ENCODE measurements around the gene RASL10A. TPM values are rescaled to one million over a fixed set of nuclear protein-coding genes. Genes with fewer than 3 reads are reported as not detected.

The RASL10A gene
- total RNA-seq, 2 donors from 2014 or later = 0.42 to 1.3 TPM

DNA sequence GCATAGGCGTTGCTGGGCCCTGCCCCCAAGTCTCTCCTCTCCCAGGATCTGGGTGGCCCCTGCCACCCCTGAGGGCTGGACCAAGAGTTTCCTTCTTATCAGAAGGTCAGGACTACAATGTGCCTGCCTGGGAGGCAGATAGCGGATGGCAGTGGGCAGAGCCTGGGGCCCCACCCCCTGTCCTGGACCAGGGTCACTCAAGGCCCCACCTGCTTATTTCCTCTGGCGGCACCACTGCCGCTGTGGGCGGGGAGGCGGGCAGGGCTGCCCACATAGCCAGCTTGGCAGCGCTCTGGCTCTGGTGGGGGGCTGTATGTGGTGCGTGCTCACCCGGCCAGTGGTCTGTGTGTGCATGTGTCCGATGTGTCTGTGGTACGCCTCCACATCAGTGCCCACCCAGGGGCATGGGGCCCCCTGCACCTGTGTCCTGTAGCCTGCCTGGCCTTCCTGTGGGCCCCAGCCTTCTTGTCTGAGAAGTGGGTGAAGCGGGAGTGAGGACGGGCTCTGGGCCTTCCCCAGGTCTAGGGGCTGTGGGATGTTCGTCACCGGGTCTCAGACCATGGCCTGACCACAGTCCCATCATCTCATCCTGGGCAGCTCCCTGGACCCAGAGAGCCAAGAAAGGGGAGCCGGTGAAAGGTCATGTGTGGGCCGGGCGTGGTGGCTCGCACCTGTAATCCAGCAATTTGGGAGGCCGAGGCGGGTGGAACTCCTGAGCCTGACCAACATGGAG, 6.0 kb downstream of the RASL10A start:
- Histone ChIP-seq H3K4me3 (no peak overlapping the region), H3K9ac (ENCODE audit: low read depth in 2 of 2, low read length in 2 of 2) (peak overlapping the region; percentile 35 to 62), H3K27me3 (peaks cover 5% of the 10 kb centered on the region), H3K4me1 (peaks cover 39% of the 10 kb centered on the region), H3K36me3 (no peaks in the 10 kb centered on the region), H3K27ac (peak overlapping the region; percentile 6), H3K9me3 (no peaks in the 10 kb centered on the region)
- intact Hi-C loops (cut with DNase I) = no loop called here
- peak; percentile 62 for DNase-seq
- TF ChIP-seq, protein P1, sequence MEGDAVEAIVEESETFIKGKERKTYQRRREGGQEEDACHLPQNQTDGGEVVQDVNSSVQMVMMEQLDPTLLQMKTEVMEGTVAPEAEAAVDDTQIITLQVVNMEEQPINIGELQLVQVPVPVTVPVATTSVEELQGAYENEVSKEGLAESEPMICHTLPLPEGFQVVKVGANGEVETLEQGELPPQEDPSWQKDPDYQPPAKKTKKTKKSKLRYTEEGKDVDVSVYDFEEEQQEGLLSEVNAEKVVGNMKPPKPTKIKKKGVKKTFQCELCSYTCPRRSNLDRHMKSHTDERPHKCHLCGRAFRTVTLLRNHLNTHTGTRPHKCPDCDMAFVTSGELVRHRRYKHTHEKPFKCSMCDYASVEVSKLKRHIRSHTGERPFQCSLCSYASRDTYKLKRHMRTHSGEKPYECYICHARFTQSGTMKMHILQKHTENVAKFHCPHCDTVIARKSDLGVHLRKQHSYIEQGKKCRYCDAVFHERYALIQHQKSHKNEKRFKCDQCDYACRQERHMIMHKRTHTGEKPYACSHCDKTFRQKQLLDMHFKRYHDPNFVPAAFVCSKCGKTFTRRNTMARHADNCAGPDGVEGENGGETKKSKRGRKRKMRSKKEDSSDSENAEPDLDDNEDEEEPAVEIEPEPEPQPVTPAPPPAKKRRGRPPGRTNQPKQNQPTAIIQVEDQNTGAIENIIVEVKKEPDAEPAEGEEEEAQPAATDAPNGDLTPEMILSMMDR (IDR thresholded peaks at IDR 0.05) = no peak

DNA sequence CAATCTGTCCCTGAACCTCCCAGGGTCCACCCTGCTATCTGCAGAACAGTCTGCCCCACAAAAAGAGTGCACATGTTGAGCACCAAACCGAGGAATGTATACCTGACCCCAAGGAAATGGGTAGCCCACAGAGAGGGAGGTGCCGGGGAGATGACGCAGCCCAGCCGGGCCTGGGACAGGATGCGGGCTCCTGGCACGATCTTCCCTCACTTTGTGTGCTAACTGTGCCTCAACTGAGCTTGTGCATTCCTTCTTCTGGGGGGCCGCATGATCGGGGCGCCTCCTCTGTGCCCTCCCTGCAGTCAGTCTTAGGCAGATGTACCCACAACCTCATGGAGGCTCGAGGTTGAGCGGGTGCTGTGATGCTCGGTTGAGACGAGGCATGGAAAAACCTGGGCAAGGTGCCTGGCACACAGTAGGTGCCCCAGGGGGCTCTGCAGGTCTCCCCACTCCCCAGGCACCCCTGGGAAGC, 6.7 kb downstream of the RASL10A start:
- TF ChIP-seq, protein P1 (IDR thresholded peaks at IDR 0.05) = no peak
- intact Hi-C loops (cut with DNase I) = no loop called here
- Histone ChIP-seq H3K4me3 (no peak overlapping the region), H3K9me3 (no peaks in the 10 kb centered on the region), H3K27ac (peak overlapping the region; percentile 6), H3K36me3 (no peaks in the 10 kb centered on the region), H3K9ac (ENCODE audit: low read depth in 2 of 2, low read length in 2 of 2) (peak overlapping the region; percentile 35 to 62), H3K27me3 (no peaks in the 10 kb centered on the region), H3K4me1 (peaks cover 37% of the 10 kb centered on the region)
- no peak for DNase-seq

DNA sequence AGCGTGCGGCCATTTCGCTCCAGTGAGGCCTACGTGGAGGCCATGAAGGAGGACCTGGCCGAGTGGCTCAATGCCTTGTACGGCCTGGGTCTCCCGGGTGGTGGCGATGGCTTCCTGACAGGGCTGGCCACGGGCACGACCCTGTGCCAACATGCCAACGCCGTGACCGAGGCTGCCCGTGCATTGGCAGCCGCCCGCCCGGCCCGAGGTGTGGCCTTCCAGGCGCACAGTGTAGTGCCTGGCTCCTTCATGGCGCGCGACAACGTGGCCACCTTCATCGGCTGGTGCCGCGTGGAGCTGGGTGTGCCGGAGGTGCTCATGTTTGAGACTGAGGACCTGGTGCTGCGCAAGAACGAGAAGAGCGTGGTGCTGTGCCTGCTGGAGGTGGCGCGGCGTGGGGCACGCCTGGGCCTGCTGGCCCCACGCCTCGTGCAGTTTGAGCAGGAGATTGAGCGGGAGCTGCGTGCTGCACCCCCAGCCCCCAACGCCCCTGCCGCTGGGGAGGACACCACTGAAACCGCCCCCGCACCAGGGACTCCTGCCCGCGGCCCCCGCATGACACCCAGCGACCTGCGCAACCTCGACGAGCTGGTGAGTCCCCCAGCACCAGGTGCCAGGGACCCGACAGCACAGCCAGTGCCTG, 7.2 kb downstream of the RASL10A start:
- H3K9ac ChIP-seq (ENCODE audit: low read depth in 2 of 2, low read length in 2 of 2) = peak overlapping the region in 1 of 2 donors; percentile 39
- intact Hi-C loops (cut with DNase I) = no loop called here

DNA sequence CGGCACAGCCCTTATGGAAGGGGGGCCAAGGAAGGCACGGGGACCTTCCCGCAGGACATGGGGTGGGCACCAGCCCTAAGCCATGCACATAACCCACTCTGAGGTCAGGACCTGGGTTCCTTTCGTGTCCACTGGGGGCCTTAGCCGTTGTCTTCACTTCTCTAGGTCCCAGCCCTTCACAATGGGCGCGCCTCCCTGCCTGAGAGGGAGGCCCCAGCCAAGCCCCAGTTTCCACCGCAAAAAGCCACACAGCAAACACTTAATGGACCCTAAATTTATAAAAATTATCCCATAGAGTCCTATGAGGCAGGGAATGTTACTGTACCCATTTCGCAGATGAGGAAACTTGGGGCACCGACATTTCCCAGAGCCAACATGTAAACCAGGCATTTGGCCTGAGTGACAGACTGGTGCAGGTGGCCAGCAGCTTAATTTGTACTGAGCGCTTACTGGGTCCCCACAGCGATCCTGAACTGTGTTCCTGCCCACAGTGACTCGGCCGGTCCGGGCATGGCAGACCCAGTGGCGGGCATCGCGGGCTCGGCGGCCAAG, 7.8 kb downstream of the RASL10A start:
- peak; percentile 31 for DNase-seq
- Histone ChIP-seq H3K9ac (ENCODE audit: low read depth in 2 of 2, low read length in 2 of 2) (peak overlapping the region; percentile 73 to 81), H3K27me3 (no peaks in the 10 kb centered on the region), H3K27ac (peak overlapping the region; percentile 54), H3K4me3 (peak overlapping the region; percentile 96), H3K4me1 (peaks cover 30% of the 10 kb centered on the region), H3K9me3 (no peaks in the 10 kb centered on the region), H3K36me3 (no peaks in the 10 kb centered on the region)
- TF ChIP-seq, protein P1 (IDR thresholded peaks at IDR 0.05) = no peak
- intact Hi-C loops (cut with DNase I) = no loop called here

More for the DNA sequence above, 7.2 kb downstream of the RASL10A start:
- H3K4me3 ChIP-seq = no peak overlapping the region
- TF ChIP-seq, protein P1 (IDR thresholded peaks at IDR 0.05) = no peak
- DNase-seq = no peak
- no peak overlapping the region for H3K27ac ChIP-seq
- H3K27me3 ChIP-seq = no peaks in the 10 kb centered on the region
- peaks cover 31% of the 10 kb centered on the region for H3K4me1 ChIP-seq
- no peaks in the 10 kb centered on the region for H3K36me3 ChIP-seq
- no peaks in the 10 kb centered on the region for H3K9me3 ChIP-seq

DNA sequence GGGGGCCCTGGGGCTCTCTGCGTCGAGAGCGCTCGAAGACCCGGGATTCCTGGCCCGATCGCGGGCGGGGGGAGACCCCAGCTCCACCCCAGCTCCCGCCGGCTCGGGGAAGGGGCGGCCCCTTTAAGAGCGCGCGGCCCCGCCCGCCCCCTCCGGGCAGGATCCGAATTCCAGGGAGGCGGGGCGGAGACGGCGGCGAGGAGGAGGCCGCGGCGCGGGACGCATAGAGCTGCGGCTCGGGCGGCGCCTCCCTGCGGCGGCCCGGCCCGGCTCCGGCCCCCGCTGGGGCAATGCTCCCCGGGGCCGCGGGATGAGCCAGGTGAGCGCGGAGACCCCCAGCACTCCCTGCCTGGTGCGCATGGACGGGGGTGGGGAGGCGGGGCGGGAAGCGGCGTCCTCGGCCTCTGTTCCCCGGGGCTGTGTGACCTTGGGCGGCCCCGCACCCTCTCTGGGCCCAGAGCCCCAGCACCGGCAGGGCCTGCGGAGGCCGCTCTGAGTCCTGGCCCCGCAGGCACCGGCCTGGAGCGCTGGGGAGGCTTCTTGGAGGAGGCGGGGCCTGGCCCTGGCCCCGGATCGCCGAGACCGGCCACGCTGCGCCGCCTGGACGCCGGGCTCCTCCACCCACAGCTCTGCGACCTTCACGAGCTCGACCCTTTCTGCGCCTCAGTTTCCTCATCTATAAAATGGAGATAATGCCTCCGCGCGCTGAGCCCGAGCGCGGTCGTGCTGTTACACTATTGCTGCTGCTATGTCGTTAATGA, 8.5 kb downstream of the RASL10A start:
- Histone ChIP-seq H3K9me3 (no peaks in the 10 kb centered on the region), H3K27me3 (no peaks in the 10 kb centered on the region), H3K9ac (ENCODE audit: low read depth in 2 of 2, low read length in 2 of 2) (peak overlapping the region; percentile 73 to 81), H3K4me3 (peak overlapping the region; percentile 96), H3K36me3 (no peaks in the 10 kb centered on the region), H3K4me1 (peaks cover 30% of the 10 kb centered on the region), H3K27ac (peak overlapping the region; percentile 54)
- intact Hi-C loops (cut with DNase I) = no loop called here
- peak; percentile 86 for DNase-seq
- TF ChIP-seq, protein P1 (IDR thresholded peaks at IDR 0.05) = no peak
